Daoy (cell line): Measurements from ENCODE around the gene C16orf46. TPM values are rescaled to one million over a fixed set of nuclear protein-coding genes. Genes with fewer than 3 reads are reported as not detected.

Experiments
- DNase-seq: peaks from one replicate; pipeline ENCODE4 v3.0.0-alpha.2; 2015; ENCODE audit warnings: low read depth
- total RNA-seq: library from RNA; depleted of rRNA; stranded (reverse); fragments of >200 nt; shearing (Covaris generic); gene quantifications from 2 replicates; pipeline ENCODE4 v1.2.3, GENCODE V29; 2014; rRNA removed

Gene C16orf46
- total RNA-seq, 1 experiment from 2014 or later = 0.29 TPM

DNA sequence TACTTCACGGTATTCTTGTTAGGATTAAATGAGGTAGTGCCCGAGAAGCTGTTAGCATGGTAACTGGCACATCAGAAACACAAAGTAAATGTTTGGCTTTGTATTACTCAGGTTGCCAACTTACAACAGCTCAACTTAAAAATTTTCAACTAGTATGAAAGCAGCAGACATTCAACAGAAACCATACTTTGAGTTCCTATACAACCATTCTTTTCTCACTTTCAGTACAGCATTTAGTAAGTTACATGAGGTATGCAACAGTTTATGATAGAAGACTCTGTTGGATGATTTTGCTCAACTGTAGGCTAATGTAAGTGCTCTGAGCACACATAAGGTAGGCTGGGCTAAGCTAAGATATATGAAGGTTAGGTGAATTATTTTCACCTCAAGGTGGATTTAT, 62.4 kb downstream of the C16orf46 start:
- no peak for DNase-seq

DNA sequence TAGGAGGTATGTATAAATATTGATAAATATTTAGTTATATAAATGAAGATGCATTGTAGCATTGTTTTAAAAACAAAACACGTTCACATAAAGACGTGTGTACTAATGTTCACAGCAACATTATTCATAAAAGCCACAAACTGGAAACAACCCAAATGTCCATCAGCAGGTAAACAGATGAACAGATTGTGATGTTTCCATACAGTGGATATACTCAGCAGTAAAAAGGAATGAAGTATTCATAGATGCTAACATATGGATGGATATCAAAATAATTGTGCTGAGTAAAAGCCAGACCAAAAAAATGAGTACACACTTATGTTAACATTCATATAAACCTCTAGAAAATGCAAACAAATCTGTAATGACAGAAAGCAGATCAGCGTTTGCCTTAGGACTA, 64.1 kb downstream of the C16orf46 start:
- DNase-seq = no peak

Other genes starting within 250 kb of the C16orf46 start
- 144 and 148 TPM in 2 replicates for gene CMC2, start 70.4 kb downstream of the C16orf46 start, total RNA-seq
- gene CENPN, start 70.0 kb downstream of the C16orf46 start, total RNA-seq = 103 and 130 TPM in 2 replicates
- gene ATMIN, start 41.4 kb downstream of the C16orf46 start, total RNA-seq = 23.9 and 25.6 TPM in 2 replicates
- 32.1 and 38.2 TPM in 2 replicates for gene GCSH, start 19.2 kb upstream of the C16orf46 start, total RNA-seq
- gene BCO1, start 161.5 kb upstream of the C16orf46 start, total RNA-seq = not detected in 2 replicates
- gene GAN, start 237.7 kb upstream of the C16orf46 start, total RNA-seq = 8.8 and 12.4 TPM in 2 replicates